Renal cortex interstitium (tissue), 15 donors: ENCODE data around the gene ALG5. TPM values are rescaled to one million over a fixed set of nuclear protein-coding genes. Genes with fewer than 3 reads are reported as not detected.

ENCODE experiments used
- DNase-seq, 11 donors: peaks; one replicate each; pipeline ENCODE4 v3.0.0-alpha.2; 2013; ENCODE audit warnings: low read depth in 9 of 11, low spot score in 4 of 11; ENCODE audit errors: extremely low read depth in 1 of 11
- long read RNA-seq, 16 experiments: transcript quantifications; one replicate each; lab custom pipeline, GENCODE V29; 2026
- polyA plus RNA-seq, 3 donors: library from polyadenylated mRNA; unstranded; fragments of 120-200 nt; gene quantifications; one replicate each; pipeline ENCODE4 v1.2.1, GENCODE V29; 2013; ENCODE audit not compliant: insufficient read length in 3 of 3

The ALG5 gene
- 10 to 100 TPM; 55.8 to 65.3 (median 56.8) TPM for polyA plus RNA-seq
- long read RNA-seq, donor 1, transcript ALG5-201 (10 exons, 1,154 nt): major isoform, 26 of 64 reads
- long read RNA-seq, donor 1, partial matches to known transcripts: 36 of 64 reads
- long read RNA-seq, donor 1, other reads (novel, unspliced or antisense): 0 of 64 reads
- long read RNA-seq, donor 2, transcript ALG5-201 (10 exons, 1,154 nt): major isoform, 18 of 74 reads
- long read RNA-seq, donor 2, partial matches to known transcripts: 40 of 74 reads
- long read RNA-seq, donor 2, other reads (novel, unspliced or antisense): 15 of 74 reads
- long read RNA-seq, donor 3, transcript ALG5-201 (10 exons, 1,154 nt): major isoform, 47 of 103 reads
- long read RNA-seq, donor 3, partial matches to known transcripts: 39 of 103 reads
- long read RNA-seq, donor 3, other reads (novel, unspliced or antisense): 15 of 103 reads
- long read RNA-seq, donor 4, transcript ALG5-201 (10 exons, 1,154 nt): major isoform, 15 of 18 reads
- long read RNA-seq, donor 4, partial matches to known transcripts: 0 of 18 reads
- long read RNA-seq, donor 4, other reads (novel, unspliced or antisense): 0 of 18 reads
- long read RNA-seq, donor 5: 0 reads
- long read RNA-seq, donor 6, transcript ALG5-201 (10 exons, 1,154 nt): major isoform, 26 of 27 reads
- long read RNA-seq, donor 6, partial matches to known transcripts: 0 of 27 reads
- long read RNA-seq, donor 6, other reads (novel, unspliced or antisense): 0 of 27 reads
- long read RNA-seq, donor 7, transcript ALG5-201 (10 exons, 1,154 nt): major isoform, 29 of 176 reads
- long read RNA-seq, donor 7, partial matches to known transcripts: 103 of 176 reads
- long read RNA-seq, donor 7, other reads (novel, unspliced or antisense): 42 of 176 reads
- long read RNA-seq, donor 8: 0 reads
- long read RNA-seq, donor 9, transcript ALG5-201 (10 exons, 1,154 nt): major isoform, 25 of 32 reads
- long read RNA-seq, donor 9, partial matches to known transcripts: 5 of 32 reads
- long read RNA-seq, donor 9, other reads (novel, unspliced or antisense): 0 of 32 reads
- long read RNA-seq, donor 10, transcript ALG5-201 (10 exons, 1,154 nt): major isoform, 26 of 32 reads
- long read RNA-seq, donor 10, partial matches to known transcripts: 0 of 32 reads
- long read RNA-seq, donor 10, other reads (novel, unspliced or antisense): 5 of 32 reads
- long read RNA-seq, donor 11, transcript ALG5-201 (10 exons, 1,154 nt): major isoform, 23 of 24 reads
- long read RNA-seq, donor 11, partial matches to known transcripts: 0 of 24 reads
- long read RNA-seq, donor 11, other reads (novel, unspliced or antisense): 0 of 24 reads
- long read RNA-seq, donor 12, transcript ALG5-201 (10 exons, 1,154 nt): major isoform, 6 of 8 reads
- long read RNA-seq, donor 12, partial matches to known transcripts: 0 of 8 reads
- long read RNA-seq, donor 12, other reads (novel, unspliced or antisense): 0 of 8 reads
- long read RNA-seq, donor 13: 0 reads
- long read RNA-seq, donor 14, transcript ALG5-201 (10 exons, 1,154 nt): major isoform, 32 of 32 reads
- long read RNA-seq, donor 14, partial matches to known transcripts: 0 of 32 reads
- long read RNA-seq, donor 14, other reads (novel, unspliced or antisense): 0 of 32 reads
- long read RNA-seq, donor 15, transcript ALG5-201 (10 exons, 1,154 nt): major isoform, 15 of 15 reads
- long read RNA-seq, donor 15, partial matches to known transcripts: 0 of 15 reads
- long read RNA-seq, donor 15, other reads (novel, unspliced or antisense): 0 of 15 reads
- long read RNA-seq, donor 16, transcript ALG5-201 (10 exons, 1,154 nt): major isoform, 58 of 249 reads
- long read RNA-seq, donor 16, partial matches to known transcripts: 125 of 249 reads
- long read RNA-seq, donor 16, other reads (novel, unspliced or antisense): 62 of 249 reads

GRCh38 chr13:36999054-36999714 is at the start of gene ALG5:
ALG5 (minus strand) TSS chr13:36999340; CDS start chr13:36999300, 40 bp downstream.
- peak in 10 of 11 donors; percentile 72 to 87 (median 84) for DNase-seq

GRCh38 chr13:37047846-37048245 is 48.7 kb upstream of the ALG5 start:
- DNase-seq: no peak

- DNase-seq: no peak
Observed at GRCh38 chr13:37047032-37047431, 47.9 kb upstream of the ALG5 start.

- DNase-seq: no peak
Observed at GRCh38 chr13:37046062-37046461, 46.9 kb upstream of the ALG5 start.

- no peak for DNase-seq
Observed at GRCh38 chr13:37040789-37041188, 41.6 kb upstream of the ALG5 start.

- no peak for DNase-seq
Observed at GRCh38 chr13:37039896-37040295, 40.8 kb upstream of the ALG5 start.

GRCh38 chr13:37037241-37037640 is 38.1 kb upstream of the ALG5 start:
- DNase-seq: no peak

- no peak for DNase-seq
Observed at GRCh38 chr13:37029617-37030016, 30.5 kb upstream of the ALG5 start.

- no peak for DNase-seq
Observed at GRCh38 chr13:37027639-37028038, 28.5 kb upstream of the ALG5 start.

- no peak for DNase-seq
Observed at GRCh38 chr13:37026771-37027170, 27.6 kb upstream of the ALG5 start.

GRCh38 chr13:37023871-37024270 is 24.7 kb upstream of the ALG5 start:
- no peak for DNase-seq

- DNase-seq: no peak
Observed at GRCh38 chr13:37014609-37015008, 15.5 kb upstream of the ALG5 start.

GRCh38 chr13:37011788-37012187 is 12.6 kb upstream of the ALG5 start:
- no peak for DNase-seq

- no peak for DNase-seq
Observed at GRCh38 chr13:37011002-37011401, 11.9 kb upstream of the ALG5 start.

GRCh38 chr13:37010424-37010823 is 11.3 kb upstream of the ALG5 start:
- DNase-seq: no peak

GRCh38 chr13:37009692-37010091 is 10.6 kb upstream of the ALG5 start:
- DNase-seq: no peak

GRCh38 chr13:37001921-37002250 is 2.7 kb upstream of the ALG5 start:
- DNase-seq: no peak

- peak in 4 of 11 donors; percentile 7 to 22 (median 20) for DNase-seq
Observed at GRCh38 chr13:36998624-36999041, 507 bp downstream of the ALG5 start.
